ENCODE data around the gene LY6G5B. TPM values are rescaled to one million over a fixed set of nuclear protein-coding genes. Genes with fewer than 3 reads are reported as not detected.
A peak's percentile ranks its signal among the peaks of the same experiment; 100 is the strongest.

Gene LY6G5B
- total RNA-seq, 4 donors from 2014 or later: 0.10 to 9.3 (median 3.9) TPM

DNA sequence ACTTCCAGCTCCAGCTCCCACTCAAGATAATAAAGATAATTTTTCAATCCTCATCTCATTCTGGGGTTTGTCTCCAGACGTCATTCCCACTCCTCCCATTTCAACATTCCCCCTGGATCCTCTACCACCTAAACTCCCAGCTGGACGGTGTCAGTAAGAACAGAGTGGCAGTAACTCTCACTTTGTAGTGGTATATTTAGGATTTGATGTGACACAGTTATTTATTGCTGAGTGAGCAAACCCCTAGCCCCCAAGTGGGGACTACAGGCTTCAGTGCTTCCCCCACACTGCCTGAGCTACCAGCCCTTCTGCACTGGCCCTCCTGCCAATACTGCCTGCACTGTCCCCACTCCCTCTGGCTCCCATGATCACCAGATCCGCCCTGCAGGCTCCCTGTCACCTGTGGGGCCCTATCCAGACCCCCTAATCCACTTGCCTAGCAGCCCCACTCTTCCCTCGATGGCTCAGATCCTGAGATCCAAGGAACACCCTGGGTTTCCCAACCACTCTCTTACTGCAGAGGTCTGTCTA lies 11.6 kb upstream of the LY6G5B start:
- H3K9me3 ChIP-seq: no peaks in the 10 kb centered on the region
- H3K4me1 ChIP-seq: peaks cover 8 to 84% (median 32%) of the 10 kb centered on the region in 3 donors
- H3K27ac ChIP-seq: peak overlapping the region in 3 of 4 donors; percentile 1 to 88 (median 46)
- 71 to 76% methylated on average over 4 of the region's 4 CpGs for WGBS, 2 donors (ENCODE audit: low coverage in 1 of 2)
- peak overlapping the region in 1 of 2 donors; percentile 81 for H3K4me3 ChIP-seq
- no peak for ATAC-seq
- TF ChIP-seq POLR2A (IDR thresholded peaks at IDR 0.05) (no peak), EP300 (IDR thresholded peaks at IDR 0.05) (no peak)
- TF ChIP-seq, protein P1, sequence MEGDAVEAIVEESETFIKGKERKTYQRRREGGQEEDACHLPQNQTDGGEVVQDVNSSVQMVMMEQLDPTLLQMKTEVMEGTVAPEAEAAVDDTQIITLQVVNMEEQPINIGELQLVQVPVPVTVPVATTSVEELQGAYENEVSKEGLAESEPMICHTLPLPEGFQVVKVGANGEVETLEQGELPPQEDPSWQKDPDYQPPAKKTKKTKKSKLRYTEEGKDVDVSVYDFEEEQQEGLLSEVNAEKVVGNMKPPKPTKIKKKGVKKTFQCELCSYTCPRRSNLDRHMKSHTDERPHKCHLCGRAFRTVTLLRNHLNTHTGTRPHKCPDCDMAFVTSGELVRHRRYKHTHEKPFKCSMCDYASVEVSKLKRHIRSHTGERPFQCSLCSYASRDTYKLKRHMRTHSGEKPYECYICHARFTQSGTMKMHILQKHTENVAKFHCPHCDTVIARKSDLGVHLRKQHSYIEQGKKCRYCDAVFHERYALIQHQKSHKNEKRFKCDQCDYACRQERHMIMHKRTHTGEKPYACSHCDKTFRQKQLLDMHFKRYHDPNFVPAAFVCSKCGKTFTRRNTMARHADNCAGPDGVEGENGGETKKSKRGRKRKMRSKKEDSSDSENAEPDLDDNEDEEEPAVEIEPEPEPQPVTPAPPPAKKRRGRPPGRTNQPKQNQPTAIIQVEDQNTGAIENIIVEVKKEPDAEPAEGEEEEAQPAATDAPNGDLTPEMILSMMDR (IDR thresholded peaks at IDR 0.05): no peak
- peaks cover 0 to 45% of the 10 kb centered on the region in 2 donors for H3K36me3 ChIP-seq
- H3K27me3 ChIP-seq: no peaks in the 10 kb centered on the region

GRCh38 chr6:31658983-31659648 lies 10.7 kb upstream of the LY6G5B start:
- Histone ChIP-seq H3K9me3 (no peaks in the 10 kb centered on the region), H3K27ac (peak overlapping the region in 3 of 4 donors; percentile 83 to 89 (median 88)), H3K4me3 (peak overlapping the region; percentile 56 to 81), H3K4me1 (peaks cover 8 to 85% (median 34%) of the 10 kb centered on the region in 3 donors), H3K27me3 (no peaks in the 10 kb centered on the region), H3K36me3 (peaks cover 0 to 53% of the 10 kb centered on the region in 2 donors)
- no peak for ATAC-seq
- WGBS, 2 donors (ENCODE audit: low coverage in 1 of 2): no CpG with 5 or more reads among the region's 13 CpGs
- TF ChIP-seq, protein P1 (IDR thresholded peaks at IDR 0.05): no peak
- no peak for TF ChIP-seq POLR2A (IDR thresholded peaks at IDR 0.05)
- TF ChIP-seq EP300 (IDR thresholded peaks at IDR 0.05): no peak
- no peak for TF ChIP-seq POLR2AphosphoS5 (IDR thresholded peaks at IDR 0.05)

DNA sequence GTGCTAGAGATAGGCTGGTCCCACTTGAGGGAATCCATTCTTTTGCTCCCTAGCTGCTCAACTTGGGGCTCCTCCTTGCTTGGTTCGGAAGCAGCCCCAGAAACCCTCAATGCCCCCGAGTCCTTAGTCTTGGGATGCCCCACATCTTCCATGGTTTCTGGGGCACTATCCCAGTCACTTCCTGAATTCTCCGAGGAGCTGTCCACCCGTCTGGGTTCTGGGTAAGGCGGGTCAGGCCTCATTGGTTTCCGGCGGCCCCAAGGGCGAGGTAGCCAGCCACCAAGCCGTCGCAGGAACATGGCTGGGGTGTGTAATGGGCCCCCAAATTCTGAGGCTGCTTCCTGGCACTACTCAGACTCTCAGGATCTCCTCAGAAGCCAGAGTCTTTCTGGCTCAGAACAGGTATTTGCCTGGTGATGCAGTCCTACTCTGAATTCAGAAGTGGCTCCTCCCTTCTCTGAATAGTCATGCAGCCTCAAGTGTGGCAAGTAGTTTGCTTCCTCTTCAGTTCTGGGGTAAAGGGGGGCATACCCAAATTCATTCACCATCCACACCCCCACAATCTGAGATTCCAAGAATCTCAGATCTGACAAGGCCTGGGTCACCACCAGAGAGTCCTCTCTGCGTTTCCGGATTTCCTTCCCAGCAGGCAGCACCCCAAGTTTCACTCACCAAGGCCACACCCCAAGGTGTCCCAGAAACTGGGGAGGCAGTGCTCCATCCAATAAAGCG lies 10.0 kb upstream of the LY6G5B start:
- H3K27me3 ChIP-seq: no peaks in the 10 kb centered on the region
- ATAC-seq: no peak
- no peaks in the 10 kb centered on the region for H3K9me3 ChIP-seq
- TF ChIP-seq EP300 (IDR thresholded peaks at IDR 0.05): no peak
- TF ChIP-seq POLR2A (IDR thresholded peaks at IDR 0.05): peak in 1 of 2 donors; percentile 10
- H3K27ac ChIP-seq: peak overlapping the region; percentile 50 to 89 (median 86)
- peak overlapping the region; percentile 56 to 81 for H3K4me3 ChIP-seq
- peaks cover 0 to 53% of the 10 kb centered on the region in 2 donors for H3K36me3 ChIP-seq
- peaks cover 8 to 89% (median 36%) of the 10 kb centered on the region in 3 donors for H3K4me1 ChIP-seq
- WGBS, 2 donors (ENCODE audit: low coverage in 1 of 2): 0% methylated on average over 3 of the region's 13 CpGs; no CpG with 5 or more reads in 1 of the 2 donors

DNA sequence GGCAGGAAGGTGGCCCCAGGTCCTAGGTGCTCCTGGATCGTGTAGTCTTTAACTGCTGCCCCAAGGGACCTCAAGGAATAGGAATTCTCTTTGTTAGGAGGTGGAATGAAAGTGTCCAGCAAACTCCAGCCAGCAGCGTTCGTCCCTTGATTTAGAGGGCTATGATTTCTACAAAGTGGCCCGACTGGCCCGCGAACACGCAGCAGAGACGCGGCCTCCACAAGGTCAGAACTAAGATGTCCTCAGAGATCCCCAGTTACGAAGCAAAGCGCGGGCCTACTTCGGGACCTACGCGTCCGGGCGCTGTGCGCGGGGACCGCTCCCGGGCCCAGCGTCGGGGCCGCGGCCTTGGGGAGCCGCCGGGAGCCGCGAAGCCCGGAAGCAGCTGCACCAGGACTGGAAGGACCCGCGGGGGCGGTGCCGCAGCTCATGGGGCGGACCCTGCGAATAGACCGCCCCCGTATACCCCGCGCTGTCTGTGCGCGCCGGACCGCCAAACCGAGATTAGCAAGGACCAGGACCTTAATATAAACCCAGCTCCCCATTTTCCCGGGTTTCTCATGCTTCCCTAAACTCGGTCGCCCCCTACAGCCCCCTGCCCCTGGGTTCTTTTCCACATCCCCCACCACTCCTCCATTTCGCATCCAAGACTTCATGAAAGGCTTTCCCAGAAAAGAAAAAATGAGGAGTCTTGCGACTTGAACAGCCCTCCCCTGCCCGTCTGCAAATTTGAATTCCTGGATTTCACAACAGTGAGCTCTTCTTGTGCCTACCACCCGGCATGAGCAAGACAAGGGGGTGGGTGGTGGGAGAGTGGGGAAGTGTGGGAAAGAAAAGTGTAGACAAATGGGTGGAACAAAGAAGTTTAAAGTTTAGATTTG lies 9.2 kb upstream of the LY6G5B start, which contains the start of gene C6orf47:
C6orf47 (minus strand) TSS at position 398 of the 881 bp plus-strand sequence. CDS start 831 bp downstream, outside the sequence.
- Histone ChIP-seq H3K4me3 (peak within 1 kb of the TSS; percentile 56 to 81), H3K9me3 (no peaks in the 10 kb centered on the region), H3K27ac (peak within 1 kb of the TSS; percentile 50 to 89 (median 86)), H3K36me3 (peaks cover 0 to 49% of the 10 kb centered on the region in 2 donors), H3K4me1 (peaks cover 8 to 82% (median 36%) of the 10 kb centered on the region in 3 donors), H3K27me3 (no peaks in the 10 kb centered on the region)
- WGBS, 2 donors (ENCODE audit: low coverage in 1 of 2): no CpG with 5 or more reads among the region's 52 CpGs
- peak; percentile 83 for ATAC-seq
- TF ChIP-seq POLR2A (IDR thresholded peaks at IDR 0.05) (peak; percentile 93 to 94), POLR2AphosphoS5 (IDR thresholded peaks at IDR 0.05) (peak; percentile 75), EP300 (IDR thresholded peaks at IDR 0.05) (no peak)

GRCh38 chr6:31661262-31662123 lies 8.3 kb upstream of the LY6G5B start:
- Histone ChIP-seq H3K27ac (peak overlapping the region; percentile 50 to 89 (median 86)), H3K4me3 (peak overlapping the region in 1 of 2 donors; percentile 81), H3K27me3 (no peaks in the 10 kb centered on the region), H3K4me1 (peaks cover 8 to 77% (median 37%) of the 10 kb centered on the region in 3 donors), H3K9me3 (no peaks in the 10 kb centered on the region), H3K36me3 (peaks cover 0 to 42% of the 10 kb centered on the region in 2 donors)
- TF ChIP-seq EP300 (IDR thresholded peaks at IDR 0.05) (no peak), POLR2A (IDR thresholded peaks at IDR 0.05) (no peak), POLR2AphosphoS5 (IDR thresholded peaks at IDR 0.05) (no peak)
- TF ChIP-seq, protein P1 (IDR thresholded peaks at IDR 0.05): no peak
- no peak for ATAC-seq
- WGBS, 2 donors (ENCODE audit: low coverage in 1 of 2): 51 to 81% methylated on average over 4 to 5 of the region's 12 CpGs
